HG03571 (cell line): Measurements from ENCODE around the gene ROBO2.

ENCODE experiments used
- ATAC-seq: cut with Tn5 transposase; IDR thresholded peaks from one replicate; pipeline ENCODE4 v1.9.1; 2021; ENCODE audit not compliant: unreplicated experiment

Gene ROBO2

GRCh38 chr3:77186319-77186718, 146.4 kb downstream of the ROBO2 start:
- ATAC-seq = no peak

- ATAC-seq = no peak
Measured at GRCh38 chr3:77186728-77187127, 146.8 kb downstream of the ROBO2 start.

GRCh38 chr3:77188210-77188609, 148.3 kb downstream of the ROBO2 start:
- ATAC-seq = no peak

GRCh38 chr3:77189258-77189657, 149.4 kb downstream of the ROBO2 start:
- ATAC-seq = no peak

- no peak for ATAC-seq
Measured at GRCh38 chr3:77189684-77190083, 149.8 kb downstream of the ROBO2 start.

GRCh38 chr3:77190374-77190773, 150.5 kb downstream of the ROBO2 start:
- ATAC-seq = no peak

- ATAC-seq = no peak
Measured at GRCh38 chr3:77191014-77191413, 151.1 kb downstream of the ROBO2 start.

GRCh38 chr3:77191640-77192039, 151.7 kb downstream of the ROBO2 start:
- no peak for ATAC-seq

- no peak for ATAC-seq
Measured at GRCh38 chr3:77195766-77196545, 156.1 kb downstream of the ROBO2 start.

- ATAC-seq = no peak
Measured at GRCh38 chr3:77197408-77197807, 157.5 kb downstream of the ROBO2 start.

- no peak for ATAC-seq
Measured at GRCh38 chr3:77203851-77204250, 164.0 kb downstream of the ROBO2 start.

GRCh38 chr3:77204788-77205187, 164.9 kb downstream of the ROBO2 start:
- ATAC-seq = no peak

- no peak for ATAC-seq
Measured at GRCh38 chr3:77207753-77208152, 167.9 kb downstream of the ROBO2 start.

GRCh38 chr3:77222701-77223100, 182.8 kb downstream of the ROBO2 start:
- no peak for ATAC-seq

- no peak for ATAC-seq
Measured at GRCh38 chr3:77227567-77227966, 187.7 kb downstream of the ROBO2 start.

GRCh38 chr3:77232557-77232956, 192.7 kb downstream of the ROBO2 start:
- ATAC-seq = no peak

GRCh38 chr3:77234004-77234403, 194.1 kb downstream of the ROBO2 start:
- ATAC-seq = no peak

- ATAC-seq = no peak
Measured at GRCh38 chr3:77236118-77236517, 196.2 kb downstream of the ROBO2 start.

GRCh38 chr3:77240072-77240650, 200.3 kb downstream of the ROBO2 start:
- no peak for ATAC-seq

- no peak for ATAC-seq
Measured at GRCh38 chr3:77242371-77242770, 202.5 kb downstream of the ROBO2 start.

GRCh38 chr3:77244981-77245380, 205.1 kb downstream of the ROBO2 start:
- no peak for ATAC-seq

- no peak for ATAC-seq
Measured at GRCh38 chr3:77247061-77247460, 207.2 kb downstream of the ROBO2 start.

- no peak for ATAC-seq
Measured at GRCh38 chr3:77247817-77248216, 207.9 kb downstream of the ROBO2 start.
